GM21528 (cell line): Measurements from ENCODE around the gene RSPH6A.
"Not testable (repeated sequence)": the region's sequence is repeated elsewhere in the genome, so short reads cannot be mapped to it uniquely, and the experiment has no call there.

Experiments
- ATAC-seq: cut with Tn5 transposase; IDR thresholded peaks from one replicate; pipeline ENCODE4 v1.9.1; 2021; ENCODE audit warnings: mild to moderate bottlenecking, moderate library complexity; ENCODE audit not compliant: unreplicated experiment, low FRiP score

Gene RSPH6A

GRCh38 chr19:45767881-45768654 is 47.0 kb downstream of the RSPH6A start:
- ATAC-seq = no peak

GRCh38 chr19:45767410-45767880 is 47.7 kb downstream of the RSPH6A start:
- no peak for ATAC-seq

DNA sequence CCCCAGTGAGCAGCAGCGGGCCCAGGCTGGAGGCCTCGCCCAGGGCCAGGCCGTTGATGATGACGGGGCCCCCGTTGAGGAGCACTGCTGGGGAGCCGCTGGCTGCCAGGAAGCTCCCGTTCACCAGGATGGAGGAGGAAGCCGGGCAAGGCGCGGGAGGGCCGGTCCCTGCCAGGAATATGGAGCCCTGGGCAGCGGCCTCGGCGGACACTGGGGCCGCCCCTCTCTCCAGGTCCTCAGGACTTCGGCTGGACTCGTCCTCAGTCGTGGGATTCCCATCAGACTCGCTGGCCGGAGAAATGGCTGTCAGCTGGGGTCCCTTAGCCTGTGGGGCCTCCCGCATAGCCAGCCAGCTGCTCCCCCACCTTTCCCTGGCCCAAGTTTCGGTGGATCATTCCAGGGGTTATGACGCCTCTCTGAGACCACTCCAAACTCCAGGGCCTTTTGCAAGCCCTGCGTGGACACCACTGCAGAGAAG is 48.2 kb downstream of the RSPH6A start:
- ATAC-seq = no peak

DNA sequence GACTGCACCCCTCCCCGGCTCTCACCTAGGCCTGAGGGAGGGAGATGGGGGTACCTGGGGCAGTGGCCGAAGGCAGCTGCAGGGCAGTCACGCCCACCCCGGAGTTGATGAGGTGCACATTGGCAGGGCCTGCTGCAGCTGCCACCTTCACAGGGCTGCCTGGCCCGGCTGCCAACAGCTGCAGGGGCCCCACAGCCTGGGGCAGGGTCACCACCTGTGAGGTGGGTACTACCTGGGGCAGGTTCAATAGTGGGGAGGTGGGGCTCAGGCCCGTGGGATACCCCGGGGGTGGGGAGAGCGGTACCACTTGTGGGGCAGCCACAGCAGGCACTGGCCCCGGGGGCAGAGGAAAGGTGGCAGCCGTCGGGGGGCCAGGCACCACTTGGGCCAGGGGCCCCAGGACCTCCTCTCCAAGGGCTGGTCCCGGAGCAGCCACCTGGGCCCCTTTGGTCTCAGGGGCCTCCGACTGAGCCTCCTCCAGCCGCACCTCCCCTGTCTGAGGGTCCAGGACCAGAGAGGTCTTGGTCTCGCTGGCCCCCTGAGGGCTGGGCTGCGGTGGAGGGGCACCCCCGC is 48.7 kb downstream of the RSPH6A start:
- ATAC-seq = no peak

DNA sequence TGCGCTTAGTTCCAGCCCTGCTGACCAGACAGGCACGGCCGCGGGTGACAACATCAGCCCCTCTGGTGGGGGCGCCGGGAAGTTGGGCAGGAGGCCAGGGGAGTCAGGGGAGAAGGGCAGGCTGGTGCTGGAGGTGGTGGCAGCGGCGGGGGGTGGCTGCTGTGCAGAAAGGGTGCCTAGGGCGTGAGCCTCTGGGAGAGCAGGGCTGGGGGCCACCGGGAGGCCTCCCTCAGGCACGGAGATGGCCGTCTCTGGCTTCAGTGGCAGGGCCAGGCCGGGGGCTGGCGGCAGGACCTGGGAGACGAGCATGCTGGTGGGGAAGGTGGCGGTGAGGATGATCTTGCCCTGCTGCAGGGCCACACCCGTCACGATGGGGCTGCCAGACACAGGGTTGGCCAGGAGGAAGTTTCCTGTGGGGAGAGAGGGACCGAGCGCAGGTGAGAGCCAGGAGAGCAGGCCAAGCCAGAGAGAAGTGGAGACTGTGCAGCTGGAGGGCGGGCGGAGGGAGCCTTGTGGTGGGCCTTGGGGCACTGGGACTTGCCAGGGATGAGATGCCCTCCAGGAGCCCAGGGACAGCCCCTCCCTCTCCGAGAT is 49.3 kb downstream of the RSPH6A start:
- no peak for ATAC-seq

DNA sequence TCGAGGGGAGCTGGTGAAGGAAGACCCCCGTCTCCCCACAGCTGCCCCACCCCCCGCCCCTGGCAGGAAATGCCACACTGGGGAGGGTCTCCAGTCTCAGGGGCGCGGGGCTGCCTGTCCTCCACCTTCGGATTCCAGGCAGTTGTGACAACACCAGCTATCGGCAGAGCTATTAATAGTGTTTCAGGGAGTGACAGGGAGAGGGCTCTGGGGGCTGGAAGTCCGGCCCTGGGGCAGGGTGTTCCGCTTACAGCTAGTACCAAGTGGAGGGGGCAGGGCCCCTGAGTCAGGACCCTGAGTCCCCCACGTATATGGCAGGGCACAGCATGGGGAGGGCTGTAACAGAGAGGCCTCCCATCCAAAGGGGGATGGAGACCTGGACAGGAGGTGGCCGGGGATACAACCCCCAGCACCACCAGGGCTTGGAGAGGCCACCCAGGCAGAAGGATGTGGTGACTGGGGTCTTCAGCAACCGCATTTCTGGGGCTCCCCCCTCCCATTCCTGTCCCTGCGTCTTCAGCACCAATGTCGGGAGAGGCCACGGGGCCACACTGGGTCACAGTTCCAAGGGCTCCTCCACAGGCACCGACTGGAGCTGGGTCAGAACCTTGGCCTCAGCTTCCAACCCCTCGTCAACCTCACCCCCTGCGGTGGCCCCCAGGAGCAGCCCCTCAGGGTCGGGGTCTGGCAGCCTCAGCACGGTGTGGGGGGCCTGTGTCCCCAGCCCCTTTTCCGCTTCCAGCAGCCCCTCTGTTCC is 50.0 kb downstream of the RSPH6A start:
- ATAC-seq = no peak

DNA sequence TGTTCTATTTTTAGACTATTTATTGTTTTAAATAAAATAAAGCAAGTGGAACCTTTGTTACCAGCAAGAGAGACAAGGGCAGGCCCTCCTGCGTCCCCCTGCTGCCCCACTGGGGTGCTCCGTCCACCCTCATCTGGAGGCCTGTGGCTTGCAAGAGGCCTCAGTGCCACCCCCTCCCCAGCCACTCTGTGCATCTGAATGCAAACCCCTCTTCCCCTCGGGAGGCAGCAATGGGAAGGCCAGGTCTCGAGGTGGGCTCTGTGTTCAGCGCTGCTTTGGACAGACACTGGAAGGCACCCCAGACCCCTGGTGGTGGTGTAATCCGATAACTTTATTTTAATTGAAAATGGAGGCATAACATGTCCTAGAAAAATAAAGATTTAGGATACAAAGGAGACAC is 50.6 kb downstream of the RSPH6A start:
- no peak for ATAC-seq

DNA sequence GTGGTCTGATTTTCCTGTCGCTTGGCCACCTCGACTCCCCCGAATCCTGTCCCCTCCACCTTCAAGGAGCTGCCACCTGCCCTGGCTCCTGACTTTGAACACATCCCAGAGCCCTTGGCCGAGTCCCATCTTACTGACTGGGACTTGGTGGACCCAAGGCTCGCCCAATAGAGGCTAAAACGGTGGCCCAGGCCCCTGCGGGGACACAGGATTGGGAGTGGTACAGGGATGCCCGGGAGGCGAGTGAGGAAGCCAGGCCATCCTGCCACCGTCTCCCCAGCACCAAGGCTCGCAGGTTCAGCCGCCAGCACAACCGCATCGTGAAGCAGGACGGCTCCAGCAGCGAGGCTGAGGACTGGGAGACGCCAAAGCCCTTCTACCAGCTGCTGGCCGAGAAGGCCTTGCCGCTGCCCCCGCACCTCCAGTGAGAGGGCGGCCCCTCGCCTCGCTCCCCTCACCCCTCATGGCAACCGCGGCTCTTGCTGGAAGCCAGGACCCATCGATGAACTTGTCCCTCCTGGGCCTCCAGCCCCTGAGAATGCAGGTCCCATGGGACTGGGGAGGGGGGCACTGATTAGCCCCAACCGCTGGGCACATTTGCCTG is 51.3 kb downstream of the RSPH6A start:
- no peak for ATAC-seq

DNA sequence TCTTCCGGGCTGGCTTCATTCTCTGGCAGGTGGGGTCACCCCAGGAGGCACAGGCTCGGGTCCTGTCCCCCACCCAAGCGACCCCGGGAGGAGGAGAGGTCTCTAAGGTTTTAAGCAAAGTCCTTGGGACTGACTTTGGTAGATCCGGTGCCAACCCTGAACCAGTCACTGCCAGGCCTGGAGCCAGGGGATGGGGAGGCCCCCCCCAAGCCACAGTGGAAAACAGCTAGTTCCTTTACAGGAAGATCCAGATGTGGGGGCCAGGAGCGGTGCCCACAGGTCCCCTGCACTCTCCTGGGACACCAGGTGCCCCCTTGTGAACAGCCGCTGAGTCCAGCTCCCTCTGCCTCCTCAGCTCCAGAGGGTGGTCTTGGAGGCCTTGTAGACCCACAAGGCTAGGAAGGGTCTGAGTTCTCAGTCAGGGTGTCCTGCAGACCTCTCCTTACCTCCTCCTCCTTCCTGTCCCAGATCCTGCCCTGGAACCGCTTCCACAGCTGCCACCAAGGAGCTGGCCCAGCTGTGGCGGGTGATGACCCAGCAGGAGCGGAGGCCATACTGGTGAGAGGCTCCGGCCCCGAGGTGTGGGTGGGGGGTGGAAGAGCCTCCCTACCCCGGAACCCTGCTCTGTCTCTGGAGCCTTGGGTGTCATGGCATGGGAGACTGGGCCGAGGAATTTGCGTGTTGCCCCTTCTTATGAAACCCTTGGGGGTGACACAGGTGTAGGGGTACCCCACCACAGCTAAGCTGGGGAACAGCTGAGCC is 52.1 kb downstream of the RSPH6A start:
- no peak for ATAC-seq

GRCh38 chr19:45761714-45762113 is 53.4 kb downstream of the RSPH6A start:
- no peak for ATAC-seq

GRCh38 chr19:45758921-45759320 is 56.2 kb downstream of the RSPH6A start:
- ATAC-seq = no peak

- ATAC-seq = no peak
Observed at GRCh38 chr19:45757695-45758094, 57.4 kb downstream of the RSPH6A start.

DNA sequence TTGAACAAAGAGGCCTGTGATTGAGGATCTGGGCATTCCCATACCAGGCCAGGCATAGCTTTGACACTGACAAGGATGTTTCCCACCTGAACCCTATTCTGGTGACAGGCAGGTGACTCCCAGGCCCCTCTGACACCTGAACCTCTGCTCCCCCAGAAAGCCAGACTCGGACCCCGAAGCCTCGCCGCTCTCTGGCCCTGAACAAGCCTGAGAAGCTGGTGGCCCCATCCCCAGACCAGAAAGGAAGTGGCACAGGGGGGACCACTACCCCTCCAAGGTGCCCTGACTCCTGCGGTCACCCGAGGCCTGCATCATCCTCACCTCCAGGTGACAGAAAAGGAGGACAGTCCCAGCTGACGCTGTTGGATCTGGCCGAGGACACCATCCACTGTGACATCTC is 60.8 kb downstream of the RSPH6A start:
- no peak for ATAC-seq

DNA sequence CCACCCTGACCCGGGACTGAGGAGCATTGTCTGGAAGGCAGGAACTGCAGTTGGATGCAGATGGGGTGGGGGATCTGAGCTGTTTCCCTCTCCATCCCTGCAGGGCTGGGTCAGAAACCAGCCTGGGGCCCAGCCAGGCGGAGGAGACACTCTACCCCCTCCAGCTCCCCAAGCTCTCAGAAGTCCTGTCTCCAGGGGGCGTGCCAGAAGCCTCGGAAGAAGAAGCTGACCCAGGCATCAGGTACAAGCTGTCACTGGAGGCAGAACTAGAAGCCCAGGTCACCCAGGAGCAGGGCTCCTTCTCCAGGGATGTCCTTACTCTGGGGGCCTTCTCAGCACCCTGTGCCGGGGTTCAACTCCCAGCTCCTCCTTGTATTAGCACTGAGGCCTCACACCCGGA is 61.6 kb downstream of the RSPH6A start:
- no peak for ATAC-seq

DNA sequence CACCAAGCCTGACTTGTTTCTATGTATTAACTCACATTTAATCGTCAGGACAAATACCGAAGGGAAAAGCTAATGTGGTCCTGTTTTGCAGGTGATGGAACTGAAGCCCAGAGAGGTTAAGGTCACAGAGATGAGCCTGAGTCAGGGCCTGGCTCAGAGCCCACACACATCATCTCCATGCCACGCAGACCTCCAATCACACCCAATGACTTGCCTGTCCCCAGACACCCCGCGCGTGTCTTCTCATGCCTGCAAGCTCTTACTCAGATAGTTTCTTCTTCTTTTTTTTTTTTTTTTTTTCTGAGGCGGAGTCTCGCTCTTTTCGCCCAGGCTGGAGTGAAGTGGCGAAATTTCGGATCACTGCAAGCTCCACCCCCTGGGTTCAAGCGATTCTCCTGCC is 62.5 kb downstream of the RSPH6A start:
- ATAC-seq = no peak

DNA sequence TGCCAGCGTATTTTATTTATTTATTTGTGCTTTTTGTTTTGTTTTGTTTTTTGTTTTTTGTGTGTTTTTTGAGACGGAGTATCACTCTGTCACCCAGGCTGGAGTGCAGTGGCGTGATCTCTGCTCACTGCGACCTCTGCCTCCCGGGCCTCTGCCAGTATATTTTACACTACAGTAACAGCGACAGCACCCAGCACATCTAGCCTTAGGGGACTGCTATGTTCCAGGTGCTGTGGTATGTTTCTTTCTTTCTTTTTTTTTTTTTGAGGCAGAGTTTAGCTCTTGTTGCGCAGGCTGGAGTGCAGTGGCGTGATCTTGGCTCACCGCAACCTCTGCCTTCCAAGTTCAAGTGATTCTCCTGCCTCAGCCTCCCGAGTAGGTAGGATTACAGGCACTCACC is 63.6 kb downstream of the RSPH6A start:
- ATAC-seq = not testable (repeated sequence)

DNA sequence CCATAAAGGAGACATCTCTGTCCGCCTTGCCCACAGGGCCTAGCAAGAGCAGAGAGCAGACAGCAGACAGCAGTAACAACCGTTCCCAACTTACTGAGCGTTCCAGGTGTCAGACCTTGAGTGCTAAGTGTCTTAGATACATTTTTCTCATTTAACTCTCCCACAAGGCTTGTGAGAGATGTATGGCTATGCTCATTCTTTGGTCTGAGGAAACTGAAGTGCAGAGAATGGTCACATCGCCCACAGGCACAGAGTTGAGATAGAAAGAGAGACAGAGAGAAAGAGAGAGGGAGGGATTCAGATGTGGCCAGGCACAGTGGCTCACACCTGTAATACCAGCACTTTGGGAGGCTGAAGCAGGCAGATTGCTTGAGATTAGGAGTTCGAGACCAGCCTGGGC is 67.6 kb downstream of the RSPH6A start:
- no peak for ATAC-seq

DNA sequence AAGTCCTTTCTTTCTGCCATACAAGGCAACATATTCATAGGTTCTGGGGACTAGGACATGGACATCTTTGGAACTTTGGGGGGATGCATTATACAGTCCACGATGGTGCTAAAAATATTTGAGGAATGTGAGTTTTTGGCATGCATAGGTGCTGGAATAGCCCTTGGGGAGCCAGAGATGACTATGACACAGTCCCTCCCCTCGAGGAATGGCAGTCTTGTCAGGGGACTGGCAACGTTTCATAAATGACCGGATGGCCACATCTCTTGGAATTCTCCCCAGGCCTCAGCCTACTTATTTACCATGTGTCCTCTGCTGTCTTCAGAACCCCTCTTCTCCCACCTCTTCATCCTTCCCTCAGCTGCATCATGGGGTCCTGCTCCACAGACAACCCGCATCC is 68.2 kb downstream of the RSPH6A start:
- no peak for ATAC-seq
